Kidney epithelial cell (primary cell): ENCODE results near the gene HSD17B8. TPM values are rescaled to one million over a fixed set of nuclear protein-coding genes. Genes with fewer than 3 reads are reported as not detected.
"Not testable (repeated sequence)": the region's sequence is repeated elsewhere in the genome, so short reads cannot be mapped to it uniquely, and the experiment has no call there.

Experiments used
- DNase-seq: peaks from one replicate; pipeline ENCODE4 v3.0.0-alpha.2; 2010; ENCODE audit warnings: low read depth
- H3K27me3 ChIP-seq: 2 replicates; pipeline ENCODE4 v1.6.0; 2011; ENCODE audit warnings: low read length; ENCODE audit not compliant: control insufficient read depth, insufficient read depth
- H3K36me3 ChIP-seq: 2 replicates; pipeline ENCODE4 v1.5.1; 2011; ENCODE audit warnings: low read length; ENCODE audit not compliant: control insufficient read depth, insufficient read depth
- H3K4me3 ChIP-seq: 2 replicates; pipeline ENCODE4 v1.5.1; 2011; ENCODE audit warnings: low read depth, mild to moderate bottlenecking, control low read depth, low read length
- CTCF ChIP-seq: IDR thresholded peaks from 2 replicates; pipeline ENCODE4 v1.5.1; 2011; ENCODE audit warnings: mild to moderate bottlenecking, moderate library complexity, low read length, control low read depth, inconsistent platforms; ENCODE audit not compliant: insufficient read depth, poor library complexity, severe bottlenecking
- total RNA-seq: library from RNA; depleted of rRNA; stranded (reverse); fragments of >200 nt; gene quantifications from 2 replicates; pipeline ENCODE4 v1.2.3, GENCODE V29; 2015

The HSD17B8 gene
- total RNA-seq, 1 donor from 2014 or later = 13.1 TPM

DNA sequence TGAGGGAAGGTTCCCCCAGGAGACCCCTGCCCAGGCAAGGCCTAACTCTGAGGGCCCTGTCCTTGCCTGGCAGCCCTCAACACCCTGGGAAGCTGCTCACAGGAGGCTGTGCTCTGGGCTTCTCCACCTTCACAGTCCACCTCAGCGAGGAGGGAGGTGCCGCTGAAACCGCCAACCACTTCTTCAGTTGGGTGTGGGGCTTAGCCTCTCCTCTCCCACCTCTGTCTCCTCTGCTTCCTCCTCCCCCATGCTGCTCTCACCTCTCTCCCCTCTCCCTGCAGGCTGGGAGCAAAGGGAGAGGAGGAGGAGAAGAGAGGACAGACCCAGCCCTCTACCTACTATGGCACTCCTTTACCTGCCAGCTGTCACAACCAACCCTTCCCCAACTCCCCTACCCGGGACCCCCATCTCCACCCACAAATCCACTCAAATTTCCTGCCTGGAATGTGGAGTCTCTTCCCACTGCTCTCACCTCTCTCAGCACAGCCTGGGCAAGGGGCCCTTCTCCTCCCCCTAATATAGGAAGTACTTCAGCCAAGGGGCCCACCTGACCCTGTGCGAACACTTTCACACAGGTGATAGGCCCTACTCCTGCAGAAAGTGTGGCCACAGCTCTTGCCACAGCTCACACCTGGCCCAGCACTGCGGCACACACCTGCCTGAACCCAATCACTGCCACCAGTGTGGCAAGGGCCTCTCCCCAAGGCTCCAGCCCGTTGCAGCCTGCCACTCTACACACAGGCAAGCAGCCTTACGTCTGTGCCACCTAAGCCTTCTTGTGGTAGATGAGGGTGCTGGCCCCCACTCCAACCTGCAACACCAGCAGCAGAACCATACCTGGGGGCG, 11.0 kb downstream of the HSD17B8 start:
- no peak overlapping the region for H3K4me3 ChIP-seq
- no peak for DNase-seq
- no peaks in the 10 kb centered on the region for H3K36me3 ChIP-seq
- H3K27me3 ChIP-seq = peaks cover 8% of the 10 kb centered on the region
- no peak for TF ChIP-seq CTCF

GRCh38 chr6:33216117-33216649, 11.7 kb downstream of the HSD17B8 start:
- DNase-seq = no peak
- Histone ChIP-seq H3K27me3 (peaks cover 8% of the 10 kb centered on the region), H3K36me3 (no peaks in the 10 kb centered on the region), H3K4me3 (no peak overlapping the region)
- no peak for TF ChIP-seq CTCF

GRCh38 chr6:33217246-33217645, 12.8 kb downstream of the HSD17B8 start:
- no peak overlapping the region for H3K4me3 ChIP-seq
- H3K27me3 ChIP-seq = peaks cover 8% of the 10 kb centered on the region
- H3K36me3 ChIP-seq = no peaks in the 10 kb centered on the region
- TF ChIP-seq CTCF = no peak
- no peak for DNase-seq

- no peak for DNase-seq
- TF ChIP-seq CTCF = no peak
- Histone ChIP-seq H3K27me3 (peaks cover 8% of the 10 kb centered on the region), H3K36me3 (no peaks in the 10 kb centered on the region), H3K4me3 (no peak overlapping the region)
Observed at GRCh38 chr6:33217681-33218080, 13.2 kb downstream of the HSD17B8 start.

DNA sequence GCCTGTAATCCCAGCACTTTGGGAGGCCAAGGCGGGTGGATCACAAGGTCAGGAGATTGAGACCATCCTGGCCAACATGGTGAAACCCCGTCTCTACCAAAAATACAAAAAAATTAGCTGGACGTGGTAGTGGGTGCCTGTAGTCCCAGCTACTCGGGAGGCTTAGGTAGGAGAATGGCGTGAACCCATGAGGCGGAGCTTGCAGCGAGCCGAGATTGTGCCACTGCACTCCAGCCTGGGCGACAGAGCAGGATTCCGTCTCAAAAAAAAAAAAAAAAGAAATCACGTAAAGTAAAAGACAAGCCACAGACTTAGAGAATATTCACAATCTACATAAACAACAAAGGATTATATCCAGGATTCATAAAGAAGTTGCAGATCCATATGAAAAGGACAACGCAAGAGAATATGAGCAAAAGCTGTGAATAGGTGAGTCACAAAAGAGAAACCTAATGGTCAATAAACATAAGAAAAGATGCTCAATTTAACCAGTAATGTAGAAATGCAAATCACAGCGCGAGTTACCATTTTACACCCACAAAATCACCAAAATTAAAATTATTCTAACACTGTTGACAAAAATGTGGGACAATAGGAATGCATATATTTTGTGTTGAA, 22.2 kb downstream of the HSD17B8 start:
- H3K27me3 ChIP-seq, H3K36me3 ChIP-seq, DNase-seq, H3K4me3 ChIP-seq: not testable (repeated sequence)

- H3K36me3 ChIP-seq = no peaks in the 10 kb centered on the region
- no peak overlapping the region for H3K4me3 ChIP-seq
- no peak for TF ChIP-seq CTCF
- DNase-seq = no peak
- H3K27me3 ChIP-seq = peaks cover 13% of the 10 kb centered on the region
Observed at GRCh38 chr6:33235221-33235634, 30.8 kb downstream of the HSD17B8 start.
